ENCODE measurements around the gene NUDT3. TPM values are rescaled to one million over a fixed set of nuclear protein-coding genes. Genes with fewer than 3 reads are reported as not detected.
A peak's percentile ranks its signal among the peaks of the same experiment; 100 is the strongest.

NUDT3 gene
- total RNA-seq, 4 donors from 2014 or later = 40.0 to 71.9 (median 50.6) TPM

GRCh38 chr6:34234667-34235306 is 157.7 kb downstream of the NUDT3 start:
- H3K27ac ChIP-seq = peak overlapping the region; percentile 94 to 98 (median 96)
- no peaks in the 10 kb centered on the region for H3K36me3 ChIP-seq
- H3K9me3 ChIP-seq = no peaks in the 10 kb centered on the region
- no peak for ATAC-seq
- in situ Hi-C loops (cut with MboI; ENCODE audit: low sequenced_read_pairs in 4 of 4) (no loop called here), intact Hi-C loops (cut with DNase I; ENCODE audit: low total_unique reads) (no loop called here)
- no peaks in the 10 kb centered on the region for H3K27me3 ChIP-seq
- DNase-seq = no peak
- peaks cover 7 to 11% of the 10 kb centered on the region in 2 donors for H3K4me1 ChIP-seq
- TF ChIP-seq POLR2A (IDR thresholded peaks at IDR 0.05) (no peak), CTCF (IDR thresholded peaks at IDR 0.05 in 4 of 5, conservative IDR thresholded peaks at IDR 0.05 in 1 of 5) (no peak)
- H3K4me3 ChIP-seq = no peak overlapping the region

DNA sequence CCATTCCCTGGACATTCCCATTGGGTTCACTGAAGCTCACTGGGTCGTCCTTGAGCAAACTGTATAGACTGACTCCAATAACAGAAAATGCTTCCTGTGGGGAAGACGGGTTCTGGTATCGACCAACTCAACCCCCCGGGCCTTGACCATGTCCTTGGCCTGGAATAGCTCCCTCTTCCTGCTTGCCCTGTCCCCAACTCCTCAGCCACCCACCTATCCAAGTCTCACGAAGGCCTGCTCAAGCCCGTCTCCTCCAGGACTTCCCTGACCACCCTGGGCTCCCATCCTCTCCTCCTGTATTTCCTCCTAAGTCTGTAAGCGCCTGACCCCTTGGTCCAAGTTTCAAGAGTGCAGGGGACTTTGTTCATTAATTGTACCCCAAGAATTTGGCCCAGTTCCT is 158.6 kb downstream of the NUDT3 start:
- no peaks in the 10 kb centered on the region for H3K36me3 ChIP-seq
- peak overlapping the region; percentile 94 to 98 (median 96) for H3K27ac ChIP-seq
- H3K4me3 ChIP-seq = no peak overlapping the region
- H3K4me1 ChIP-seq = peaks cover 7 to 11% of the 10 kb centered on the region in 2 donors
- H3K27me3 ChIP-seq = no peaks in the 10 kb centered on the region
- no peaks in the 10 kb centered on the region for H3K9me3 ChIP-seq
- ATAC-seq (no peak), DNase-seq (no peak)
- TF ChIP-seq POLR2A (IDR thresholded peaks at IDR 0.05) = no peak
- TF ChIP-seq CTCF (IDR thresholded peaks at IDR 0.05 in 4 of 5, conservative IDR thresholded peaks at IDR 0.05 in 1 of 5) = no peak
- in situ Hi-C loops (cut with MboI; ENCODE audit: low sequenced_read_pairs in 4 of 4) (no loop called here), intact Hi-C loops (cut with DNase I; ENCODE audit: low total_unique reads) (no loop called here)

DNA sequence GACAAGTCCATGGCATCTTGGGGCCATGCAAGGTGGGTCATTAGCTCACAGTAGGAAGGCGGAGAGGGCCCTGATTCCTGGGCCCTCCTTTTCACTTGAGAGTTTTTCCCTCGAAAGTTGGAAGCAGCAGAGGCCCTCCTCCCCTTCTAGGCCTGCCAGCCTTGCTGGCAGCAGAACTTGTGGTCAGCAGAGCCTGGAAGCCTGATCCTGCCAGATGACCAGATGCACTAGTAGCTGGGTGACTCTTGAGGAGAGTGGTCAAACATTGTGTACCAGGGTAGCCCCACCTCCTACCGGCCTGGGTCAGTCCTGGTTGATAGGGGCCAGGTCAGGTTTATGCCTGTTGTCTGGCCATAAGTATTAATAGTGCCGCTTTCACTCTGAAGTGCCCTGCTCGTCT is 159.6 kb downstream of the NUDT3 start:
- peak overlapping the region; percentile 29 to 97 (median 75) for H3K27ac ChIP-seq
- H3K4me1 ChIP-seq = peaks cover 0 to 3% of the 10 kb centered on the region in 2 donors
- ATAC-seq (peak; percentile 20 to 54), DNase-seq (peak; percentile 53 to 67)
- H3K36me3 ChIP-seq = no peaks in the 10 kb centered on the region
- no peaks in the 10 kb centered on the region for H3K27me3 ChIP-seq
- intact Hi-C loops (cut with DNase I; ENCODE audit: low total_unique reads) = no loop called here
- H3K9me3 ChIP-seq = no peaks in the 10 kb centered on the region
- no peak overlapping the region for H3K4me3 ChIP-seq
- TF ChIP-seq POLR2A (IDR thresholded peaks at IDR 0.05) (no peak), CTCF (IDR thresholded peaks at IDR 0.05 in 4 of 5, conservative IDR thresholded peaks at IDR 0.05 in 1 of 5) (no peak)
- in situ Hi-C loops (cut with MboI; ENCODE audit: low sequenced_read_pairs in 4 of 4) = no loop called here

DNA sequence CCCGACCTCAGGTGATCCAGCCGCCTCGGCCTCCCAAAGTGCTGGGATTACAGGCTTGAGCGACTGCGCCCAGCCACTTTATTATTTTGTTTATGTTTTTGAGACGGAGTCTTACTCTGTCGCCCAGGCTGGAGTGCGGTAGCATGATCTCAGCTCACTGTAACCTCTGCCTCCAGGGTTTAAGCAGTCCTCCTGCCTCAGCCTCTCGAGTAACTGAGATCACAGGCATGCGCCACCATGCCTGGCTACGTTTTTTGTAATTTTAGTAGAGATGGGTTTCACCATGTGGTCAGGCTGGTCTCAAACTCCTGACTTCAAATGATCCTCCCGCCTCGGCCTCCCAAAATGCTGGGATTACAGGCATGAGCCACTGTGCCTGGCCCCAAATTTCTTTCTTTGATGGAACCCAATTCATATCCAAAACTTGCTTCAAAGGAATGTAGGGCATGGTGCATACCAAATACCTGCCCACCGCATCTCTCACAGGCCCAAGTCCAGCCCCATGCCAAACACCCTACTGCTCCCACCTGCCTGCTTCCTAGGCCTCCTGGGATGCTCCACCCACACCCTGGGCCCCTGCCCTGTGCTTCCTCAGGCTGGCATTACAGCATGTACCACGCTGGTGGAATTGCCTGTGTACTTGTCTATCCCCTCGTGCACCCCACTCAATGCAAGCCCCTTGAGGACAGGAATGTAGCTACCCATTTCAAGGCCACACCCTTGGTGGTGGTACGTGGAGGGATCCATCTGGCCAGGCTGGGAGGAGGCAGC is 160.7 kb downstream of the NUDT3 start:
- intact Hi-C loops (cut with DNase I; ENCODE audit: low total_unique reads) = no loop called here
- Histone ChIP-seq H3K9me3 (no peaks in the 10 kb centered on the region), H3K27ac (no peak overlapping the region), H3K27me3 (no peaks in the 10 kb centered on the region), H3K36me3 (no peaks in the 10 kb centered on the region), H3K4me3 (no peak overlapping the region), H3K4me1 (peaks cover 0 to 3% of the 10 kb centered on the region in 2 donors)
- in situ Hi-C loops (cut with MboI; ENCODE audit: low sequenced_read_pairs in 4 of 4) = no loop called here
- DNase-seq = no peak
- ATAC-seq = no peak
- TF ChIP-seq POLR2A (IDR thresholded peaks at IDR 0.05) = no peak
- no peak for TF ChIP-seq CTCF (IDR thresholded peaks at IDR 0.05 in 4 of 5, conservative IDR thresholded peaks at IDR 0.05 in 1 of 5)

Data from gastrocnemius medialis (tissue), 4 donors.